Endothelial cell (in vitro differentiated cells): Measurements from ENCODE around the gene SGO2. TPM values are rescaled to one million over a fixed set of nuclear protein-coding genes. Genes with fewer than 3 reads are reported as not detected.
"Not testable (repeated sequence)": the region's sequence is repeated elsewhere in the genome, so short reads cannot be mapped to it uniquely, and the experiment has no call there.

ENCODE experiments used
- DNase-seq: peaks from one replicate; pipeline ENCODE4 v3.0.0; 2021; ENCODE audit warnings: low spot score
- H3K27ac Mint-ChIP-seq: one replicate; pipeline ENCODE4 v1.8.0; 2021; ENCODE audit warnings: mixed read lengths, inconsistent platforms; ENCODE audit not compliant: unreplicated experiment
- H3K27me3 Mint-ChIP-seq: one replicate; pipeline ENCODE4 v1.8.0; 2021; ENCODE audit warnings: mild to moderate bottlenecking, moderate library complexity, mixed read lengths, inconsistent platforms; ENCODE audit not compliant: unreplicated experiment
- H3K36me3 Mint-ChIP-seq: one replicate; pipeline ENCODE4 v1.8.0; 2021; ENCODE audit warnings: mild to moderate bottlenecking, low read depth, mixed read lengths, inconsistent platforms; ENCODE audit not compliant: unreplicated experiment
- H3K4me1 Mint-ChIP-seq: one replicate; pipeline ENCODE4 v1.8.0; 2021; ENCODE audit warnings: mild to moderate bottlenecking, mixed read lengths, inconsistent platforms; ENCODE audit not compliant: unreplicated experiment
- H3K4me3 Mint-ChIP-seq: one replicate; pipeline ENCODE4 v1.8.0; 2021; ENCODE audit warnings: mild to moderate bottlenecking, mixed read lengths, inconsistent platforms; ENCODE audit not compliant: unreplicated experiment
- H3K9me3 Mint-ChIP-seq: one replicate; pipeline ENCODE4 v1.8.0; 2021; ENCODE audit warnings: mixed read lengths, inconsistent platforms; ENCODE audit not compliant: unreplicated experiment
- CTCF ChIP-seq: fragments of 200-600 bp; sonication (generic); IDR thresholded peaks from one replicate; pipeline ENCODE4 v1.5.0; 2021; ENCODE audit warnings: antibody characterized with exemption; ENCODE audit not compliant: unreplicated experiment
- total RNA-seq: library from RNA; stranded (reverse); fragmentation: NEBNext Ultra II Directional; extraction: Animal tissue kit (Norgen Biotek cat#: 25700); gene quantifications from one replicate; pipeline ENCODE4 v1.2.1, GENCODE V29; 2021; ENCODE audit not compliant: unreplicated experiment

Gene SGO2
- total RNA-seq, 1 donor from 2014 or later = 10.5 TPM

DNA sequence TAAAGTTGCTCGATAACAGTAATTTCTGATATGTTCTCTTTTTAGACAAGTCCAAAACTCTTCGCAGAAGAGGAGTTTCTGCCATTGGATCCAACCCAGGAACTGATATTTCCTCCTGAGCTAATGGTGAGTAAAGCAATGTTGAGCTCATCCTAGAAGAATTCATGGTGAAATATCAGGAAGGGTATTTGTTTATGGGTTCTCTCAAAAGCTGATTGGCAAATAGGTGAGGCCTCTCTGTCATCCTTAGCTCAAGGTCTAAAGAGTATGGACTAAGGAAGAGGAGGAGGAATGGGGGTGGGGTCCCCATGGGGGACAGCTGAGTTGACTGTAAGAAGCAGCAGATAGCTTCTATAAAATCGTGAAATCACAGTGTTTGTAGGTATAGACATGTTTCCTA, 78.0 kb downstream of the SGO2 start:
- peaks cover 6% of the 10 kb centered on the region for H3K27me3 Mint-ChIP-seq
- no peak overlapping the region for H3K4me3 Mint-ChIP-seq
- H3K27ac Mint-ChIP-seq = no peak overlapping the region
- no peak for TF ChIP-seq CTCF
- no peak for DNase-seq
- no peaks in the 10 kb centered on the region for H3K36me3 Mint-ChIP-seq
- H3K9me3 Mint-ChIP-seq = no peaks in the 10 kb centered on the region
- H3K4me1 Mint-ChIP-seq = no peaks in the 10 kb centered on the region

DNA sequence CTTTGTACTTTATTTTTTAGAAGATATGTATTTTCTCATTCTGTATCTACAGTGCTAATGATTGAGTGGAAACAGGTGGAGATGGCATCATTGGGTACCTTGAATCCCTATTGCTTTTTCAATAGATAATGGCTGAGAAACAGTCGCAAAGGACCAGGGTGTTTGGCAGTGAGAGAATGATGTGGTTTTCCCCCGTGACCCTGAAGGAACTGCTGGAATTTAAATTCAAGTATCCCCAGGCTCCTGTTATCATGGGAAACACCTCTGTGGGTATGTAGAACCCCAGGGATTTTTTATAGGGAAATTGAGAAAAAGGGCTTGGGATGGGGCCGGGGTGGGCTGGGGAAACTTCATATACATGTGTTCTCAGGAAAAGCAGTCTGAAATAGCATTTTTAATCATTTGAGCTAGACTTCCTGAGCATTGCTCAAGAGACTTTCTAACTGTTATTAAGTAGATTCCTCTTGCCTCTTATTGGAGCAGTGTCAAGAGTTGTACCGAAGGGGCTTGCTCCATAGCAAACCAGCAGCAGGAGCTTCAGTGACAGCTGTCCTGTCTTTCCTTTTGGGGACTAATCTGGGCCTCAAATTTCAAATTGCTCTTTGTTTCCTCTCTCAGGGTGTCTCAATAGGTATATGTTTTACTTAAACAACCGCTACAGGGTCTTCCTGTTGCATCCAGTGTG, 78.7 kb downstream of the SGO2 start:
- Mint-ChIP-seq H3K9me3 (no peaks in the 10 kb centered on the region), H3K27ac (no peak overlapping the region), H3K27me3 (peaks cover 6% of the 10 kb centered on the region), H3K4me1 (no peaks in the 10 kb centered on the region), H3K4me3 (no peak overlapping the region), H3K36me3 (no peaks in the 10 kb centered on the region)
- DNase-seq = no peak
- TF ChIP-seq CTCF = no peak

DNA sequence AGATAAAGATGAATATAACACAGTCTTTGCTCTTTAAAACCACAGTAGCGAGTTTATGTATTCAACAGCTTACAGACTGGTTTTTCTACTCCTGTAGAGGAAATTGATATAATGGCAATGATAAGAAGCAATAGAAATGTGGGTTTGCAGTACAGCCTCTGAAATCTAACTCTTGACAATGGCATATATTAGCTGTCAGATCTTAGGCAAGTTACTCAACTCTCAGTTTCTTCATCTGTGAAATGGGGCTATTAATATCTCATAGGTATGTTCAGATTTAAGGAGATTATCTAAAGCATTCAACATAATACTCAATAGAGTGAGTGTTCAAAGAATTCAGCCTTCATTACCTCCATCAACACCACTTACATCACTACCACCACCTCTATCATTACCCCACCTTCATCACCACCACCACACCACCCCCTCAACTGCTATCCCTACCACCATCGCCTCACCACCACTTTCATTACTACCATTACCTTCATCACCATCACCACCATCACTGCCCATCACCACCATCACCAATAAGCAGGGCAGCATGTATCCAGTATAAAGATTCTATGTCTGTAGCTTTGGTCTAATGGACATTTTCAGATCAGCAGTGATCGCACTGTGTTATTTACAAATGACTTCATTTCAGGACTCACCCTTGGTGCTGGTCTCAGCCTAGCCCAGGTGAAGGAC, 82.5 kb downstream of the SGO2 start:
- Mint-ChIP-seq H3K4me1 (no peaks in the 10 kb centered on the region), H3K27me3 (peaks cover 4% of the 10 kb centered on the region), H3K4me3 (no peak overlapping the region), H3K36me3 (no peaks in the 10 kb centered on the region), H3K27ac (no peak overlapping the region), H3K9me3 (no peaks in the 10 kb centered on the region)
- DNase-seq = no peak
- TF ChIP-seq CTCF = no peak

GRCh38 chr2:200609028-200609614, 83.1 kb downstream of the SGO2 start:
- no peak for DNase-seq
- Mint-ChIP-seq H3K9me3 (no peaks in the 10 kb centered on the region), H3K36me3 (no peaks in the 10 kb centered on the region), H3K27me3 (peaks cover 4% of the 10 kb centered on the region), H3K4me3 (no peak overlapping the region), H3K4me1 (no peaks in the 10 kb centered on the region), H3K27ac (no peak overlapping the region)
- no peak for TF ChIP-seq CTCF

DNA sequence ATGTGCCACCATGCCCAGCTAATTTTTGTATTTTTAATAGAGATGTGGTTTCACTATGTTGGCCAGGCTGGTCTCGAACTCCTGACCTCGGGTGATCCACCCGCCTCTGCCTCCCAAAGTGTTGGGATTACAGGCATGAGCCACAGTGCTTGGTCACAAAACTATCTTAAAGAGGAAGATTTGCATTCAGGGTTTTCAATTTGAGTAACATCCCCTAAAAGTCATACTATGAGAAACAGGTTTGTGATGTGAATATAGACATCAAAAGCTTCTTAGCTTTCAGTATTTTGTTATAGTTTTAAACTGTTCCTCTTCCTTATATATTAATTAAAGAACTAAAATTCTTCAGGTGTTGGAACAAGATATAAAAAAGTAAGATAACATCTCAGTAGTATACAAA, 84.2 kb downstream of the SGO2 start:
- not testable (repeated sequence) for H3K9me3 Mint-ChIP-seq, H3K27ac Mint-ChIP-seq, H3K36me3 Mint-ChIP-seq

More for the DNA sequence above, 84.2 kb downstream of the SGO2 start:
- H3K4me1 Mint-ChIP-seq, H3K27me3 Mint-ChIP-seq, DNase-seq, H3K4me3 Mint-ChIP-seq: not testable (repeated sequence)
